ENCODE data around the gene ZNF473. TPM values are rescaled to one million over a fixed set of nuclear protein-coding genes. Genes with fewer than 3 reads are reported as not detected.

The ZNF473 gene
- total and polyA plus RNA-seq, 2 experiments from 2014 or later = 3.3 to 18.9 TPM

DNA sequence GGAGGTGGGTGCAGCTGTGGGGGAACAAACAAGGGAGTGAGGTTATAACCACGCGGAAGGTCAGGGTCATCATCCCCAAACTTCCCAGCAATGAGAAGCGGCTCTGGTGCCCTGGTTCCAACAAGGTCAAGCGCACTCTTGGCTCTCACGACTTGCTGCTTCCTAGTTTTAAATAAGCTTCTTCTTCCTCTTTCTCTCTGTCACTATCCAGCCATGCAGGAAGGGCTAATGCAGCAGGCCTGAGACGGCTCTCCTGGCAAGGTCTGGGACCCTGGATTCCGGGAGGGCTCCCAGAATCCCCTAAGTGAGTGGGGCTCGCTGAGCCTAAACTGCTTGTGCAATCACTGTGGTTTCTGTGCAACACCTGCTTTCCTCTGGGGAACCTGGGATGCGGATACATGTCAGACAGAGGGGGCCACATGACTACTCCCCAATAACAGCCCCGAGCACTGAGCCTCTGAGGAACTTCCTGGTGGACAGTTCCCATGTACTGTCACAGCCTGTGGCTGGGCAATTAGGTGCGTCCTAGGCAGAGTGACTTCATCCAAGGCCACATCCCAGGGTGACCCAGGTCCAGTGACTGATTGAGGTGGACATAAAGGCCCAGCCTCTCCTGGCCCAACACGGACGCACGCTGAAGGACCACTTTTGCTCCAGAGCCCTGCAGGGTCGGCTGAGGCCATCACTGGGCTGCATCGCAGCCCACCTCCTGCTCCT lies 24.8 kb upstream of the ZNF473 start:
- H3K36me3 Mint-ChIP-seq (ENCODE audit: low read depth) = peaks cover 2% of the 10 kb centered on the region; the same call in 1 of the 3 replicates

GRCh38 chr19:50001775-50002174 lies 24.0 kb upstream of the ZNF473 start:
- Histone ChIP-seq H3K9me2 (ENCODE audit: insufficient read depth) (no peaks in the 10 kb centered on the region), H3K36me3 (ENCODE audit: insufficient read depth) (no peaks in the 10 kb centered on the region), H3K4me1 (ENCODE audit: insufficient read depth) (no peaks in the 10 kb centered on the region), H3K27ac (ENCODE audit: low read depth) (no peak overlapping the region), H3K27me3 (ENCODE audit: insufficient read depth) (no peaks in the 10 kb centered on the region), H3K4me3 (no peak overlapping the region), H4K20me1 (replicated peaks; ENCODE audit: insufficient read depth) (no peaks in the 10 kb centered on the region), H3F3A (replicated peaks; ENCODE audit: low read depth) (no peaks in the 10 kb centered on the region), H3K79me2 (replicated peaks; ENCODE audit: insufficient read depth) (no peaks in the 10 kb centered on the region), H2AFZ (no peak overlapping the region), H3K4me2 (no peak overlapping the region)
- H3K27me3 Mint-ChIP-seq (ENCODE audit: insufficient read depth, low read depth, poor library complexity) = peaks cover 3% of the 10 kb centered on the region
- no peak overlapping the region for H3K4me3 Mint-ChIP-seq
- H3K4me1 Mint-ChIP-seq = no peaks in the 10 kb centered on the region
- ATAC-seq (no peak), DNase-seq (ENCODE audit: low spot score) (no peak)
- peaks cover 1% of the 10 kb centered on the region; the same call in 1 of the 3 replicates for H3K36me3 Mint-ChIP-seq (ENCODE audit: low read depth)
- no peaks in the 10 kb centered on the region for H3K9me3 Mint-ChIP-seq
- no peak overlapping the region for H3K27ac Mint-ChIP-seq
- TF ChIP-seq, protein P1, sequence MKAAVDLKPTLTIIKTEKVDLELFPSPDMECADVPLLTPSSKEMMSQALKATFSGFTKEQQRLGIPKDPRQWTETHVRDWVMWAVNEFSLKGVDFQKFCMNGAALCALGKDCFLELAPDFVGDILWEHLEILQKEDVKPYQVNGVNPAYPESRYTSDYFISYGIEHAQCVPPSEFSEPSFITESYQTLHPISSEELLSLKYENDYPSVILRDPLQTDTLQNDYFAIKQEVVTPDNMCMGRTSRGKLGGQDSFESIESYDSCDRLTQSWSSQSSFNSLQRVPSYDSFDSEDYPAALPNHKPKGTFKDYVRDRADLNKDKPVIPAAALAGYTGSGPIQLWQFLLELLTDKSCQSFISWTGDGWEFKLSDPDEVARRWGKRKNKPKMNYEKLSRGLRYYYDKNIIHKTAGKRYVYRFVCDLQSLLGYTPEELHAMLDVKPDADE (IDR thresholded peaks at IDR 0.05) = no peak
- TF ChIP-seq CTCF (conservative IDR thresholded peaks at IDR 0.05; ENCODE audit: low read depth in 2 of 2) (no peak), JUNB (IDR thresholded peaks at IDR 0.05; ENCODE audit: unreplicated experiment) (no peak), EZH2 (IDR thresholded peaks at IDR 0.05; ENCODE audit: low read depth, unreplicated experiment) (no peak), NANOG (IDR thresholded peaks at IDR 0.05; ENCODE audit: borderline replicate concordance) (no peak), EZH2phosphoT487 (IDR thresholded peaks at IDR 0.05; ENCODE audit: unreplicated experiment) (no peak), ZNF331 (CRISPR knock-in tag; IDR thresholded peaks at IDR 0.05; ENCODE audit: low read depth) (no peak), CREB1 (CRISPR knock-in tag; IDR thresholded peaks at IDR 0.05; ENCODE audit: low read depth) (no peak)

More for the DNA sequence above, 24.8 kb upstream of the ZNF473 start:
- Histone ChIP-seq H3K79me2 (replicated peaks; ENCODE audit: insufficient read depth) (no peaks in the 10 kb centered on the region), H3K27ac (ENCODE audit: low read depth) (no peak overlapping the region), H3K4me1 (ENCODE audit: insufficient read depth) (no peaks in the 10 kb centered on the region), H3K36me3 (ENCODE audit: insufficient read depth) (no peaks in the 10 kb centered on the region), H3F3A (replicated peaks; ENCODE audit: low read depth) (no peaks in the 10 kb centered on the region), H4K20me1 (replicated peaks; ENCODE audit: insufficient read depth) (no peaks in the 10 kb centered on the region), H2AFZ (no peak overlapping the region), H3K9me2 (ENCODE audit: insufficient read depth) (no peaks in the 10 kb centered on the region), H3K27me3 (ENCODE audit: insufficient read depth) (no peaks in the 10 kb centered on the region), H3K4me2 (no peak overlapping the region), H3K4me3 (no peak overlapping the region)
- ATAC-seq (no peak), DNase-seq (ENCODE audit: low spot score) (no peak)
- Mint-ChIP-seq H3K27ac (no peak overlapping the region), H3K27me3 (ENCODE audit: insufficient read depth, low read depth, poor library complexity) (peaks cover 3% of the 10 kb centered on the region), H3K4me1 (no peaks in the 10 kb centered on the region), H3K9me3 (no peaks in the 10 kb centered on the region), H3K4me3 (no peak overlapping the region)
- TF ChIP-seq CTCF (conservative IDR thresholded peaks at IDR 0.05; ENCODE audit: low read depth in 2 of 2) (no peak), CREB1 (CRISPR knock-in tag; IDR thresholded peaks at IDR 0.05; ENCODE audit: low read depth) (no peak), ZNF114 (CRISPR knock-in tag; IDR thresholded peaks at IDR 0.05) (no peak), EZH2phosphoT487 (IDR thresholded peaks at IDR 0.05; ENCODE audit: unreplicated experiment) (no peak), JUNB (IDR thresholded peaks at IDR 0.05; ENCODE audit: unreplicated experiment) (no peak), ZNF331 (CRISPR knock-in tag; IDR thresholded peaks at IDR 0.05; ENCODE audit: low read depth) (no peak)
- TF ChIP-seq, protein P1 (IDR thresholded peaks at IDR 0.05) = no peak
